Epithelial cell of proximal tubule (primary cell): ENCODE data around the gene CCDC88B. TPM values are rescaled to one million over a fixed set of nuclear protein-coding genes. Genes with fewer than 3 reads are reported as not detected.
"Not testable (repeated sequence)": the region's sequence is repeated elsewhere in the genome, so short reads cannot be mapped to it uniquely, and the experiment has no call there.

ENCODE experiments used
- DNase-seq: peaks from one replicate; pipeline ENCODE4 v3.0.0-alpha.2; 2011; ENCODE audit warnings: low read depth
- H3K4me3 ChIP-seq: 2 replicates; pipeline ENCODE4 v1.5.1; 2011; ENCODE audit warnings: low read depth, mild to moderate bottlenecking, low read length
- total RNA-seq: library from RNA; depleted of rRNA; stranded (reverse); fragments of >200 nt; gene quantifications from 2 replicates; pipeline ENCODE4 v1.2.3, GENCODE V29; 2015
- TF ChIP-seq, protein P1 (sequence below): conservative IDR thresholded peaks from 2 replicates; pipeline ENCODE4 v1.5.1; 2012; ENCODE audit warnings: low read depth, mild to moderate bottlenecking, low read length

Gene CCDC88B
- total RNA-seq, 1 donor from 2014 or later = 4.8 TPM

DNA sequence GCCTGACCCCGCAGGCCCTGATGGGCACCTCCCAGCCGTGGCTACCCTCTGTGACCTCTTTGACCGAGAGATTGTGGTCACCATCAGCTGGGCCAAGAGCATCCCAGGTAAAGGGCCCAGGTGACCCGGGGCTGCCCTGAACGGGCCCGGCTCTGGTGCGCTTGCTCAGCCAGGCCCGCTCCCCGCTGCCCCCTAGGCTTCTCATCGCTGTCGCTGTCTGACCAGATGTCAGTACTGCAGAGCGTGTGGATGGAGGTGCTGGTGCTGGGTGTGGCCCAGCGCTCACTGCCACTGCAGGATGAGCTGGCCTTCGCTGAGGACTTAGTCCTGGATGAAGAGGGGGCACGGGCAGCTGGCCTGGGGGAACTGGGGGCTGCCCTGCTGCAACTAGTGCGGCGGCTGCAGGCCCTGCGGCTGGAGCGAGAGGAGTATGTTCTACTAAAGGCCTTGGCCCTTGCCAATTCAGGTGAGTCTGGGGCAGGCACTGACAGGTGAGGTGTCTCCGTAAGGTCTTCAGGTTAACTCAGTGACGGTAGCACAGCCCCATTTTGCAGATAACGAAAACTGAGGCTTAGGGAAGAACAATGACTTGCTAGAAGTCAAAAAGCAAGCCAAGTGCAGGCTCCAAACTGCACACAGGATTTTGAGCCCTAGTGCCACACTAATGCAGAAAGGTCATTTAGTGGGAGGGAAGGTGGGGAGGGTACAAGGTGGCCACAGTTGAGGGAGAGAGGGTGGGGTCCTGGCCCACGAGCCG lies 25.0 kb upstream of the CCDC88B start:
- H3K4me3 ChIP-seq = no peak overlapping the region
- TF ChIP-seq, protein P1, sequence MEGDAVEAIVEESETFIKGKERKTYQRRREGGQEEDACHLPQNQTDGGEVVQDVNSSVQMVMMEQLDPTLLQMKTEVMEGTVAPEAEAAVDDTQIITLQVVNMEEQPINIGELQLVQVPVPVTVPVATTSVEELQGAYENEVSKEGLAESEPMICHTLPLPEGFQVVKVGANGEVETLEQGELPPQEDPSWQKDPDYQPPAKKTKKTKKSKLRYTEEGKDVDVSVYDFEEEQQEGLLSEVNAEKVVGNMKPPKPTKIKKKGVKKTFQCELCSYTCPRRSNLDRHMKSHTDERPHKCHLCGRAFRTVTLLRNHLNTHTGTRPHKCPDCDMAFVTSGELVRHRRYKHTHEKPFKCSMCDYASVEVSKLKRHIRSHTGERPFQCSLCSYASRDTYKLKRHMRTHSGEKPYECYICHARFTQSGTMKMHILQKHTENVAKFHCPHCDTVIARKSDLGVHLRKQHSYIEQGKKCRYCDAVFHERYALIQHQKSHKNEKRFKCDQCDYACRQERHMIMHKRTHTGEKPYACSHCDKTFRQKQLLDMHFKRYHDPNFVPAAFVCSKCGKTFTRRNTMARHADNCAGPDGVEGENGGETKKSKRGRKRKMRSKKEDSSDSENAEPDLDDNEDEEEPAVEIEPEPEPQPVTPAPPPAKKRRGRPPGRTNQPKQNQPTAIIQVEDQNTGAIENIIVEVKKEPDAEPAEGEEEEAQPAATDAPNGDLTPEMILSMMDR = no peak
- DNase-seq = no peak

DNA sequence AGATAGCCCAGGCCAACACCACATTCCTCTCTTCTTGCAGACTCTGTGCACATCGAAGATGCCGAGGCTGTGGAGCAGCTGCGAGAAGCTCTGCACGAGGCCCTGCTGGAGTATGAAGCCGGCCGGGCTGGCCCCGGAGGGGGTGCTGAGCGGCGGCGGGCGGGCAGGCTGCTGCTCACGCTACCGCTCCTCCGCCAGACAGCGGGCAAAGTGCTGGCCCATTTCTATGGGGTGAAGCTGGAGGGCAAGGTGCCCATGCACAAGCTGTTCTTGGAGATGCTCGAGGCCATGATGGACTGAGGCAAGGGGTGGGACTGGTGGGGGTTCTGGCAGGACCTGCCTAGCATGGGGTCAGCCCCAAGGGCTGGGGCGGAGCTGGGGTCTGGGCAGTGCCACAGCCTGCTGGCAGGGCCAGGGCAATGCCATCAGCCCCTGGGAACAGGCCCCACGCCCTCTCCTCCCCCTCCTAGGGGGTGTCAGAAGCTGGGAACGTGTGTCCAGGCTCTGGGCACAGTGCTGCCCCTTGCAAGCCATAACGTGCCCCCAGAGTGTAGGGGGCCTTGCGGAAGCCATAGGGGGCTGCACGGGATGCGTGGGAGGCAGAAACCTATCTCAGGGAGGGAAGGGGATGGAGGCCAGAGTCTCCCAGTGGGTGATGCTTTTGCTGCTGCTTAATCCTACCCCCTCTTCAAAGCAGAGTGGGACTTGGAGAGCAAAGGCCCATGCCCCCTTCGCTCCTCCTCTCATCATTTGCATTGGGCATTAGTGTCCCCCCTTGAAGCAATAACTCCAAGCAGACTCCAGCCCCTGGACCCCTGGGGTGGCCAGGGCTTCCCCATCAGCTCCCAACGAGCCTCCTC lies 24.1 kb upstream of the CCDC88B start:
- not testable (repeated sequence) for H3K4me3 ChIP-seq

DNA sequence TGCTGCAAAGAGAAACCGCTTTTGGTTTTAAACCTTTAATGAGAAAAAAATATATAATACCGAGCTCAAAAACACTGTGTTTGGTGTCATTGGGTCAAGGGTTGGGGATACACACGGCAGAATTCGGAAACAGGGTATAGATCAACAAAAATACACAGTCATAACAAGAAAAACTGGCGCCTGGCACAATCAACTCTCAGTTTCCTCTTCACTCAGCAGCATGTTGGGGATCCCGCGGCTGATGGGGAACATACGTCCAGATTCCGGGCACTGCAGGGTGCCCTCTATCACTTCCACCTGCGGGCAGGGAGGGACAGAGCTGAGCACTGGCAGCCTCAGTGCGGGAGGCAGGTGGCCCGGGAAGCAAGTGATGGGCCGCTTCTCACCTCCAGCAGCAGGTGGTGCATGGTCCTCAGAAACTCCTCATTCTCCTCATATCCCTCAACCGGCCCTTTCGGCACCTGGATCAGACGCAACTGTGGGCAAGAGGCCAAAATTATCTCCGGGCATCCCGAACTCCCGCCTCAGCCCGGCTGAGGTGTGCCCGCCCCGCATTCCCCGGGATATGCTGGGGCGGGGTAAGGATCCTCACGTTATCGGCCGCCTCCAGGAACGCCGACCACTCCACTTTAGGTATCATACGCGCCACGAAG lies 23.2 kb upstream of the CCDC88B start:
- DNase-seq = no peak
- H3K4me3 ChIP-seq = peak overlapping the region; percentile 97
- TF ChIP-seq, protein P1 = peak; percentile 42

More for the DNA sequence above, 24.1 kb upstream of the CCDC88B start:
- DNase-seq = not testable (repeated sequence)

DNA sequence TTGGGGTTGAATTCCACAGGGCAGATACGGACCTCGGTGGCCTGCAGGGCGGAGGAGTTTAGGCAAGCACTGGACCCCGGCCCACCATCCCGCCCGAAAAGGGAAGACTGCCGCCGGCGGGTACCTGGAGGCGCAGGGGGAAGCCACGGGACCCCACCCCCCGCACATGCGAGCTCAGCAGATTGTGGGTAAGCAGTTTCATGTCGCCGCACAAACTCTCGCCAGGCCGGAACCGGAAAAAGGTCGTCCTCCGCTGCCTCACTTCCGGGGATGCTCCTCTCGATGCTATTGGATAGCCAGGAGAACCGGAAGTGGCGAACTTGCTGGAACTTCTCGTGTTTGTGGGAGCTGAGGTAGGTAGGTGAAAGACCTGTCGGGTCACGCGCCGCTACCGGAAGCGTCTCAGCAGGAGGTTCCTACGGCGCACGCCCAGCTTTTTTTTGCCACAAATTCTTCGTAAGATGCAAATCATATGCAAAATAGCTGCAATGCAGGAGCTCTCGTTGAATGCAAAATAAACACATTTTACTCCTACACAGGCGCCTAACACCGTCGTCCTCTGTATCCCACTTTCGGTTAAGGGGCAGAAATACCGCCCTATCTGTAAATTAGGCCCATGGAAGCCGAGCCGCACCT lies 22.6 kb upstream of the CCDC88B start, which contains the start of gene TRMT112:
TSS of gene TRMT112 (minus strand) at position 235 of the 636 bp plus-strand sequence. CDS start at position 202, 33 bp downstream.
- peak; percentile 98 for DNase-seq
- TF ChIP-seq, protein P1 = no peak
- H3K4me3 ChIP-seq = peak within 1 kb of the TSS; percentile 97

DNA sequence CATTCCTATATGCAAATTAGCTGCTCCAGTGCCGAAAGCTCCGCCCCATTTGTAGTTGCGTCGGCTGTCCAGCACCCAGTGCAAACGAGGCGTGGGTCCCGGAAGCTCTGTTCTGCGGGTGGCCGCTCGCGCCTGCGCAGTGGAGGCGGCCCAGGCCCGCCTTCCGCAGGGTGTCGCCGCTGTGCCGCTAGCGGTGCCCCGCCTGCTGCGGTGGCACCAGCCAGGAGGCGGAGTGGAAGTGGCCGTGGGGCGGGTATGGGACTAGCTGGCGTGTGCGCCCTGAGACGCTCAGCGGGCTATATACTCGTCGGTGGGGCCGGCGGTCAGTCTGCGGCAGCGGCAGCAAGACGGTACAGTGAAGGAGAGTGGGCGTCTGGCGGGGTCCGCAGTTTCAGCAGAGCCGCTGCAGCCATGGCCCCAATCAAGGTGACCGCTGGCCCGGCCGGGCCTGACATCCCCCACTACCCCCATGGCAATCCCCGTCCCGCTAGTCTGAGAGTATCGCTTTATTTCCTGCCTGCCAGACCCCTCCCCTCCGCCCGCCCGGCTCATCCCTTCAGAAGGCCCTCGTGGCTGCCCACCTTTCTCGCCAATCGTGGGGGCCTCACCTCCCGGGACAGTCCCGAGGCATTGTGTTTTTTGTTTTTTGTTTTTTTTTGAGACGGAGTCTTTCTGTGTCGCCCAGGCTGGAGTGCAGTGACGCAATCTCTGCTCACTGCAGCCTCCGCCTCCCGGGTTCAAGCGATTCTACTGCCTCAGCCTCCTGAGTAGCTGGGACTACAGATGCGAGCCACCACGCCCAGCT lies 21.8 kb upstream of the CCDC88B start, which contains the start of gene PRDX5:
TSS of gene PRDX5 (plus strand) at position 161 of the 805 bp plus-strand sequence. CDS start at position 256, 95 bp downstream.
- DNase-seq = peak; percentile 86
- TF ChIP-seq, protein P1 = peak; percentile 25
- H3K4me3 ChIP-seq = peak within 1 kb of the TSS; percentile 97

DNA sequence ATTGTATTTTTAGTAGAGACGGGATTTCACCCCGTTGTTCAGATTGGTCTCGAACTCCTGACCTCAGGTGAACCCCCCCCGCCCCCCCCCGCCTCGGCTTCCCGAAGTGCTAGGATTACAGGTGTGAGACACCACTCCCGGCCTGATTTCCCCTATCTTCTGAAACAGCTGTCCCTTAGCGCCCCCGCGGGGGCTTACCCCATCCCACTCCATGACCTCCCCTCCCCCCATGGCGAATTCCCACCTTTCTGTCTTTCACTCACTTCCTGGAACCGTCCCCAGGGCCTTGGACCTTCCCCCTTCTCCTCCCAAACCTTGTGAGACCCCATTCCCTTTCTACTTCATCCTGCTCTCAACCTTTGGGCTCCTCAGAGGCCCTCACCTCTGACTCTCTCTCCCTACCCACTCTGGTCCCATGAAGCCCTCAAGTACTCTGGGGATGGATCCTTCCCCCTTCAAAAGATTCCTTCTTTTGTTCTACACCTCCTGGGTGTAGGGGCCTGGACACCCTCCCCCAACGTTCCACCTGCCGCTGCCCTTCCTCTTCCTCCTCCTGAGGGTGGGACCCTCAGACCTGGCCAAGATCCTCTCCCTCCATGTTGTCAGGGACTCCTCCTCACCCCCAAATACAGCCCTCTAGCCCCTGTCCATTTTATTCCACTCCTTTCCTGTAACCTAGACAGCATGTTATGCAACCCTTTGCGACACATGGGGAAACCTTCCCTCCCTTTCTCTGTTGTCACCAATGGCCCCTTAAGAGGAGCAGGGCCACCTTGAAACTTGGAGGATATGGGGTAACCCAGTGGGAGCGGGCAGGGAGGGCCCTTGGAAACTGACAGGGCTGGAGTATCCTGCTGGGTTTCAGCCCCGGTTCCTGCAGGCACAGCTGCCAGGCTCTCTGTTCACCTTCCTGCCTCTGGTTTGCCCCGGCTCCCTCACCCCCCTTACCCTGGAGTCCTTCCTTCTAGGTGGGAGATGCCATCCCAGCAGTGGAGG lies 20.9 kb upstream of the CCDC88B start:
- no peak for DNase-seq
- TF ChIP-seq, protein P1 = no peak

More for the DNA sequence above, 20.9 kb upstream of the CCDC88B start:
- peak overlapping the region; percentile 97 for H3K4me3 ChIP-seq
